GM21423 (cell line): ENCODE results near the gene GRAP.
"Not testable (repeated sequence)": the region's sequence is repeated elsewhere in the genome, so short reads cannot be mapped to it uniquely, and the experiment has no call there.

Experiments used
- ATAC-seq: cut with Tn5 transposase; IDR thresholded peaks from one replicate; pipeline ENCODE4 v1.9.1; 2021; ENCODE audit warnings: mild to moderate bottlenecking, moderate library complexity; ENCODE audit not compliant: unreplicated experiment

The GRAP gene

DNA sequence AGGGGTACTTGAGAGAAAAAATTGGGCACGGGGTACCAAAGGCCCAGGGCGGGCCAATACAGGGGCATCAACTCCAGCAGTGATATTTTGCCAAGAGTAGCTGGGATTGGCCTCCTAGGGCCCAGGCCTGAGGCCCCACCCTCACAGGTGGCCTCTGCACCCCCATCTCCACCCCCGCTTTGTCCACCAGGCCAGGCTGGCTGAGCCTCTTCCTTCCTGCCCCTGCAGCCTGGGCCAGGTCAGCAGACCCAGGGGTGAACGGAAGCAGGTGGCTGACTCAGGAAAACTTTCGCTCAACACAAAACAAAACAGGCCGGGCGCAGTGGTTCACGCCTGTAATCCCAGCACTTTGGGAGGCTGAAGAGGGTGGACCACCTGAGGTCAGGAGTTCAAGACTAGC lies 3.7 kb downstream of the GRAP start:
- ATAC-seq = peak; percentile 33

DNA sequence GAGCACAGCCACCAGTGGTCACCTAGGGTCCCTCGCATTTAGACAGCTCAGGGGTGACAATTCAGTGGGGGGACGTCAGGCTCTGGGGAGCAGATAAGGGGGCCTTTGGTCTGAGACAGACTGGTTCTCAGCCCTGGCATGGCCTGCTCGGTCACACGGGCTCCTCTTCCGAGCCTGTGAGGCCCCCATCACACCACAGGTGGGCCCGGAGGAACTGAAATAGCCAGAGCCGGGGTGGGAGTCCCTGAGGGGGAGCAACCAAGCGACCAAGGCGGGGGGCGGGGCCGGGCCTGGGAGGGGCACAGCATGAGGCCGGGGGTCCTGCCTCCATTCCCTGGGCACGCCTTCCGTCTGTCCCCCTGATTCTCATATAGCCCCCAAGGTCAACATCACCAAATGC lies 4.4 kb downstream of the GRAP start:
- ATAC-seq = not testable (repeated sequence)

DNA sequence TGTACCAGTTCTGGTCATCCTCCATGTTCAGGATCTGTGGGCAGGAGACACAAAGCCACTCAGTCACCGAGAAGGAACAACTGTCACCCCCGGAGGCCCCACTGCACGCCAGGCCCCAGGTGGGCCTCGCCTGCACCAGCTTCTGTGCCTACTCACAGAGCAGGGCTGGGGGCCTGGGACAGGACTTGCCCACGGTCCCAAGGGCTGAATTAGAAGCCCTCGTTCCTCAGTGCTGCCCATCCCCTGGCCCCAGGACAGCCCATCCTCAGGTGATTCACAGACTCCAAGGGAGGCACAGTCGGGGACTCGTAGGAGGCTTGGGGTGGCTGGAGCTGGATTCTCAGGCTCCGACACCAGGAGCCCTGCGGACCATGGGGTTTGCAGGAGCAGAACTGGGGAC lies 4.9 kb downstream of the GRAP start:
- ATAC-seq = not testable (repeated sequence)

DNA sequence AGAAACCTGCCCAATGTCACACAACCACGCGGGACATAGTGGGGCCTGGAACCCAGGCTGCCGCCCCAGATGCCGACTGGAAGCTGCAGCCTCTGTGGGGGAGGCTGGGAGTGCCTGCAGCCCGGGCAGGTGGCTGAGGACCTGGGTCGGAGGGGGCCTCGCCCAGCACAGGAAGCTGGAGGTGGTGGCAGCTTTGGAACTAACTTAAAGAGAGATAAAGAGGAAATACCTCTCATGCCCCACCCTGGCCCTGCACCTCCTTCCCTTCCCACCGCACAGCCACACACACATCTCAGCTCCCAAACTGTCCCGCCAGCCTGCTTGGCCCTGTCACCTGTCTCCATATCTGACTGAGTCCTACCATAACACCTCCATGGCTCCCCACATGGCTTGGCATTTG lies 6.4 kb downstream of the GRAP start:
- not testable (repeated sequence) for ATAC-seq

DNA sequence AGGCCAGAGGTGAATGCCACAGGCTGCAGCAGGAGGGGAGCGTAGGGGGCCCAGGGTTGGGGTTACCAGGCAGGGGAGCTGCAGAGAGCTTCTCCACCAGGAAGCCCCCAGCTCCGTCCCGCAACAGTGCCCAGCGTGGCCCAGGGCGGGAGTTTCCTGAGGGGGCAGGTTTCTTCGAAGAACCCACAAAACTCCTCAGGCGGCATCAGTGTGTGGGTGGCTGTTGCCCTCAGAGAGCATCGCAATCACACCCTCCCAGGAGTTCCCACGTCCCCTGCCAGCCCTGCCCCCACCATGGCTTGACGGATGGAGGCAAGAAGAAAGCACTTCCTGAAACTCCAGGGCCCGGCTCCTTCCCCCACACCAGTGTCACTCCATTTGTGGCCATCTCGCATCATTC lies 8.0 kb downstream of the GRAP start:
- ATAC-seq = not testable (repeated sequence)

DNA sequence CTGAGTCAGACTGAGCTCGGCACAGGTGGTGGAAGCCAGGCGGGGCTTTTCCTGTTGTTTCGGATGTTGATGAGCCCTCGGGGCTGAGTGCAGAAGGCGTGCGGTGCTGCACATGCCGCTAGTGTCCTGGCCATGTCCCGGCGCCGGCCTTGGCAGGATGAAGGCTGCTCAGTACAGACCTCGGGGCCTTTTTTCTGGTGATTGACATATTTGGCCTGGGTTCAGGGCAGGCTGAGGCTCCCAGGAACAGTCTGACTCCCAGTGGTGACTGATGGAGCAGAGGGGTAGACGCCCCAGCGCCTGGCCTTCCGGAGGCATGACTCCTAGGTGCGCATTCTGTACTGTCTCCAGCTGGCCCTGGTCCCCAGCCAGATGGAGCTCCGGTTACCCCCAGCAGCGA lies 8.8 kb downstream of the GRAP start:
- not testable (repeated sequence) for ATAC-seq

DNA sequence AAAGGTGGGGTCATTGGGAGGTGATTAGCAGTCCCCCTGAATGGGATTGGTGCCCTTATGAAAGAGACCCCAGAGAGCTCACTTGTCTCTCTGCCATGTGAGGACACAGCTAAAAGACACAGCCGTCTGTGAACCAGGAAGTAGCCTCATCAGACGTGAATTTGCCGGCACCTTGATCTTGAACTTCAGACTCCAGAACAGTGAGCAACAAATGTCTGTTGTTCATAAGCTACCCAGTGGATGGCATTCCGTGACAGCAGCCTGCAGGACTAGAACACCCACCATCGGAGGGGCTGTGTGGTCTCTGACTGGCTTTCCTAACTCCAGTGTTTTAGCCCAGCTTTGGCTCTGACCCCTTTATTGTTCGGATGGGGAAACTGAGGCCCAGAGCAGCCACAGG lies 9.2 kb downstream of the GRAP start:
- not testable (repeated sequence) for ATAC-seq

DNA sequence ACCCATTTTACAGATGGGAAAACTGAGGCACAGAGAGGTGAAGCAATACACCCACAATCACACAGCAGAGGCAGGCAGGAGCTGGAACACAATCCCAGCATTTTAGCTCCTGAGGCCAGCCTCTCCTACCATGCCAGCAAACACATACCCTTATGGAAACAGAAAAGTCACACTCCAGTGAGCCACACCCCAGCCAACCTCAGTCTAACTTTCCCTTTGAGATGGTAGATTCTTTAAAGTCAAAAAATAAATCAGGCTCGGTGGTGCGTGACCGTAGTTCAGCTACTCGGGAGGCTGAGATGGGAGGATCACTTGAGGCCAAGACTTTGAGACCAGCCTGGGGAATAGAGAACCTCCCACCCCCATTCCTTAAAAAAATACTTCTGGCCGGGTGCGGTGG lies 10.6 kb downstream of the GRAP start:
- ATAC-seq = peak; percentile 31

DNA sequence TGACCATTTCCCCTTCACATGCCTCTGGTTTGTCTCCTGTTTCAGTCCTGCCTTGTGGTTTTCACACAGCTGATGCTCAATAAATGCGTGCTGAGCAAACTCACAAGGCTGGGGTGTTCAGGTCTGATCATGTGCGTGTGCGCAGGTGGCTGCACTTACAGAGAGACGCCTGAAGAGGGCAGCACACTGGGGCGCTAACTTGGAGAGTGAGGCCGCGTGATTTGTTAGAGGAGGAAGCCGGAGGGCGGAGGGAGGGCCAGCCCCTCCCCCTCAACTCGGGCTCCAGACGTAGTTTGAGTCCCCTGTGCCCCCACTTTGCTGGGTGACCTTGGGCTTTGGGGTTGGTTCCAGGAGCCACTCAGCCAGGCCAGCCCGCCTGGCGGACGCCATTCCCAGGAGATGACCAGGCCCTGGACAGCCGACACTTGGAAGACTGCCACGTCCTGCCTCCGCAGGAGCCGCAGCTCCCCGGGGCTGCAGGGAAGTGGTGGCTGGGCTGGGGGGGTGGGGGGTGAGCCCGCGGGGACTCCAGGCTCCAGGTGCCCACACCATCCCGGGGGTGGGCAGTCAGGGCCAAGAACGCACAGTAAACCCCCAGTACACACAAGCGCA lies 14.3 kb downstream of the GRAP start:
- peak; percentile 41 for ATAC-seq

DNA sequence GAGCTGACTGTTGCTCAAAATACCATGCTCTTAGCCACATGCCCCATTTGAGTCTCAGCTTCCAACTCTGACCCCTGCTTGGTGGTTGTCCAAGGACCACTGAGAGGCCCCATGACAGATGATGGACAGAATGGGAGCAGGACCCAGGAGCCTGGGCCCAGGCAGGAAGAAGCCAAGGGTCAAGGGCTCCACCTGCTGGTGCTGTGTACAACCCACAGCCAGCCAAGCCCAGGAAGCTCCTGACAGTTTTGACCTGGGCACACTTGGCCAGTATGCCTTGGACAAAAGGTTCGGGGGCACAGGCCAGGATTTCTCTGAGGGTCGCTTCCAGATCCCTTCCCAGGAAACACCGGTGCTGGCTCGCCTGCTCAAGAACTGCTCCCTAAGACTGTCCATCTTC lies 15.0 kb downstream of the GRAP start:
- ATAC-seq = peak; percentile 42

DNA sequence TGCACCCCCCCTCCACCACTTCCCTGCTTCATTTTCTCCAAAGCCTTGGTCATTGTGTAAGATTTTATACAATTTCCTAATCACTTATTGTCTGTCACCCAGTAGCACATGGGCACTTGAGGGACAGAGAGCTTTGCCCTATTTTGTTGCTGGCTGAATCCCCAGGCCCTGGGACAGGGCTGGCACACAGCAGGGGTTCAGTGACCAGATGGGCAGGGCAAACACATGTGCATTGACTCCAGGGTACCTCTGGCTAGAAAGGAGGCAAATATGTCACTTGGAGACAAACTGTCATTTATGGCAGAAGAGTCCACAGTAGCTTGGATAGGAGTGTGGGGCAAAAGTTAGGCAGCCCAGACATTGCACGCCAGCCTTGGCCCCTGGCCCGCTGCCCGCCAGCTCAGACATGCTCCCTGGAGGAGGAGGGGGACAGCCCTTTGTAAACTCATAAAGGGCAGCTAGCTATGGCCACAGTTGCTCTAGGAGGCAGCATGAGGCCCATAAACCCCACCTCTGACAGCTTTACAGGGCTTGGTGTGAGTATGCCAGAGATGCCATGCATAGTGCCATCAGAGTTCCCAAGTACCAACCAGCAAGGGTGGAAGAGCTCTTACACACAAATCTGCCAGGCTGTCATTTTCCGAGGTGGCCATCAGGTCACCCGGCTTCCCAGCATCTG lies 15.8 kb downstream of the GRAP start:
- ATAC-seq = not testable (repeated sequence)

DNA sequence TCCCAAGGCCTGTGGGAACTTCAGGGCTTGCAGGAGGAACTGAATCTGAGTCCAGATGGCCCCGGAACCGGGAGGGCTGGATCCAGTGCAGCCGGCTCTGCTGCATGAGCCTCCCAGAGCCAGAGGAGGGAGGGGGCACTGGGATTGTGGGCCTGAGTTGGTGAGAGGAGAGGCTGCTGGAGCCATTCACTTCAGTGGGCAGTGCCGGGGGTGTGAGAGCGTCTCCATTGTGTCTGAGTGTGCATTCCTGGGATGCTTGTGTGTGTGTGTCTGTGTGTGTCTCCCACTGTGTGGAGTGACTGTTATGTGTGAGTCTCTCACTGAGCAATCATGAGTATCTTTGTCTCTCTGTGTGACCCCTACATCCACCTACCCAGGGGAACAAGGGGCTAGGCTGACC lies 17.0 kb downstream of the GRAP start:
- not testable (repeated sequence) for ATAC-seq

DNA sequence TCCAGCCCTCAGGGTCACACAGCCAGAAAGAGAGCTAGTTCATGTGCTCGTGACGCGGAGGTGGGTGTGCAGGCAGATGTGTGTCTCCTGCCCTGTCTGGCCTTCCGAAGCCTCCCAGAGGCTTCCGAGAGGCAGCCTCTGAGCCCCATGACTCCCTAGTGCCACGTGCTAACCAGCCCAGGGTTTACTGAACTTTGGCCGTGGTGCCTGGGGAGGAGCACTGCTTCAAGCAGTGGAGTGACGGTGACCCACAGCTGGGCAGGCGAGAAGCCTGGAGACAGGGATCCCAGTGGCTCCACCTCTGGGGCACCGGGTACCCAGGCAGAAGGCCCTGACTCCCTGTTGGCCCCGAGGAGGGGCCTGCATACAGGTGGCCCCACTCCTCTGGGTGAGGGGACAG lies 18.1 kb downstream of the GRAP start:
- ATAC-seq = not testable (repeated sequence)

DNA sequence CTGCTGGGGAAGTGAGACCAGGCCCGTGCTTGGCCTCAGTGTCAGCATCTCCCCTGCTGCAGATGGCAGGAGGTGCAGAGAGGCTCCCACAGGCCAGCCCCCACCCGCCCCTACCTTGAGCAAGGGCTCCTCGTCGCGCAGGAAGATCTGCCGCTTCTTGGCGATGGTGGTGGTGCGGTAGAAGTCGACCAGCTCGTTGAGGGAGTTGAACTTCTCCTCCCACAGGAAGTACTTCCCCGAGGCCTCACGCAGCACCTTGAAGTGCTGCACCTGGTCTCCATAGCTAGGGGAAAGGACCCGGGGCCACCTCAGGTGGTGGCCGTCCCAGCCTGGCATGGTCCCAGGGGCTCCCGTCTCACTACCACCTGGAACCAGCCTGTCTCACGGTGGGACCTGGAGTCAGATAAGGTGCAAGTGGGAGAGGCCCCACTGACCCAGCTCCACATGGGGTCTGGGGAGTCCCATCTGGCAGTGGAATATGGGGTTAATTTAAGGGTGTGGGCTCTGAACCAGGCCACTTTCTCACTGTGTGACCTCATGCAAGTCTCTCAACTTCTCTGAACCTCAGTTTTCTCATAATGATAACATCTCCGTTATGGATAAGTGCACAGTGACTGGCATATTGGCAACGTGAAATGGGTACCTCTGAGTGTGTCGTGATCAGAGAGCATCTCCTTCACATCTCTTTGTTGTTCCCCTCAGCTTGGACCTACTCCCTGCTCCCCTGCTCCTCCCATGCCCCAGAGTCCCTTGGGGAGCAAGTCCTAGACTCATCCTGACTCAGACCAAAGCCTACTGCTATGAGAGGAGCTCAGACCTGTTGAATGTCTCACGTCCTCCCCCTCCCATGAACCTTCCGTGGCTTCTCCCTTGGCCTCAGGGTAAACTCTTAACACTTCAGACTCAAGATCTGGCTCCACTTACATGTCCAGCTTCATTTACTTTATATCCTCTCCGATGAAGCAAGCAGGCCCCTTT lies 22.4 kb downstream of the GRAP start:
- no peak for ATAC-seq

DNA sequence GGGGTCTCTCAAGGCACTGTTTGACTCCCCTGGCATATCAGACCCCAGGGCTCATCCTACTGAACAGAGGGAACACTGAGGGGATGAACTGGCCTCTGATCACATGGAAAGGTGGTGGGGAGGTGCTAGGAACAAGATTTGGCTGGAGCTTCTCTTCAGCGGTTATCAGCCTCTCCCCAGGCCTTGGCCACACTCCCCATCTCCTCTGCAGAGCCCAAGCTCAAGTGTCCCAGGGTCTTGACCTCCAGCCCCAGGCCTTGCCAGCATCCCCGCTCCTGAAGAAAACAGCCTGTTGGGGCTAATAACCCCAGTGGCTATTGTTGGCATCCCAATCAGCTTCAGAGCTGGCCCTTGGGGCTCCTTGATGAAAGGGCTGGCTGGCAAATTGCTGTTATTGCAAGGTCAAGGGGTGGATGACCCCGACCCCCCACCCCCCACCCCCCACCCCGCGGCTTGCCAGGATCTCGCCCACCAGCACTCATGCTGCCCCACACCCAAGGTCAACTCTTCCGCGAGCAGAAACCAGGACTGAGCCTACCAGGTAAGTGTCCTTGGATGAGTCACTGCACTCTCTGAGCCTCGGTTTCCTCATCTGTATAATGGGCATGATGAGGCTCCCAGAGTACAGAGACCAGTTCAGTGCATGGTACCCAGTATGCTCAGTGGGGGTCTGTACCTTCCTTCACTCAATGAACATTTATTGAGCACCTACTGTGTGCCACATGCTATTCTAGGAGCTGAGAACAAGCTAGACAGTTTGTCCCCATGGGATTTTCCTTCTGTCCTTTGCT lies 23.4 kb downstream of the GRAP start:
- no peak for ATAC-seq

DNA sequence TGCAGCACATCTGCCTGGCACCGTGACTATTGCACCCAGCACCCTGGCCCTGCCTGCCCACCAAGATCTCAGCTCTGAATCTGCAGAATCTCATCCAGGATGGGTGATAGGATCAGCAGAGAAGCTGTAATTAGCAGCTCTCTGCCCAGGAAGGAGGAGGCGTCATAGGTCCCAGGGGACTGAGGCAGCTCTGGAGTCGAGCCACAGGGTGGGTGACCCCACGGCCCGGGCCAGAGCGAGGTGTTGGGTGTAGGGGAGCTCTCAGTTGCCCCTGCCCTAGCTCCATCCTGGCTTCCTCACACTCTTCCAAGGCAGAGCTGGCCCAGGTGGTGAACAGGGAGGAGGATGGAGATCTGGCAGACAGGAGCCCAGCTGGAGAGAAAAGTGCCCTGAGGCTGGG lies 24.0 kb downstream of the GRAP start:
- ATAC-seq = no peak

DNA sequence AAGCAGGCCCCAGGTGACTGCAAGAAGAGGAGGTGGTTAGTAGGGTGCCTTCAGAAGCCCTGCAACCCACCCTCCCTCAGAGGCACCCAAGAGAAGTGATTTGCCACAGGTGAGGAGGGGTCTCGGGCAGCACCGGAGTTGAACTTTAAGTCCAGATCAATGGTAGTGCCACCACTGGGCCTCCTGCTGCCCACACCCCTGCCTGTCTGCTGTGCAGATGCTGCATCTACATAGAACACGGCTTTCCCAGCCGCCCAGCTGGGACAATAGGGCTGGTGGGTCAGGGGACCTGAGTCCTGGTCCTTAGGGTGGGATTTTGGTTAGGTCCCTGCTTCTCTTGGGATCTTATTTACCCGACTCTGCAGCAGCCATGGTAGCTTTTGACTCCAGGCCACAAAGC lies 24.6 kb downstream of the GRAP start:
- ATAC-seq = no peak

DNA sequence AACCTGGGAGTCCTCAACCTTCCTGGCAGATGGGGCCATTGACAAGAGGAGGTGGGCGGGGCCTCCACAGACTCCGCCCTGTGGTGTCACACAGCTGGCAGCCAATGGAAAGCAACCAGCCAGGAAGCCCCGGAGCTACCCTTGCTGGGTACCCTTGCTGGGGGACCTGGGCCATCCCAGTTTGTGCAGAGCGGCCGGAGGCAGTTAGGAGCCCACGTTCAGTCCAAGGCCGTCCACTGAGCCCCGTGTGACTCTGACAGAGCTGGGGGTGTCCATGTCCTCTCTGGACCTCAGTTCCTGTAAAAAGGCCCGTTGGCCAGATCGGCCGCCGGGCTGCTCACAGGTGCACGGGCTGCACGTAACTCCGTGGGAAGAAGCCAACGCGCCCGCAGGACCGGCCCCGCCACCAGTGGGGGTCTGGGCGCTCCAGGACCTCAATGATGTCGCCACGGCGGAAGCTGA lies 25.1 kb downstream of the GRAP start:
- no peak for ATAC-seq

DNA sequence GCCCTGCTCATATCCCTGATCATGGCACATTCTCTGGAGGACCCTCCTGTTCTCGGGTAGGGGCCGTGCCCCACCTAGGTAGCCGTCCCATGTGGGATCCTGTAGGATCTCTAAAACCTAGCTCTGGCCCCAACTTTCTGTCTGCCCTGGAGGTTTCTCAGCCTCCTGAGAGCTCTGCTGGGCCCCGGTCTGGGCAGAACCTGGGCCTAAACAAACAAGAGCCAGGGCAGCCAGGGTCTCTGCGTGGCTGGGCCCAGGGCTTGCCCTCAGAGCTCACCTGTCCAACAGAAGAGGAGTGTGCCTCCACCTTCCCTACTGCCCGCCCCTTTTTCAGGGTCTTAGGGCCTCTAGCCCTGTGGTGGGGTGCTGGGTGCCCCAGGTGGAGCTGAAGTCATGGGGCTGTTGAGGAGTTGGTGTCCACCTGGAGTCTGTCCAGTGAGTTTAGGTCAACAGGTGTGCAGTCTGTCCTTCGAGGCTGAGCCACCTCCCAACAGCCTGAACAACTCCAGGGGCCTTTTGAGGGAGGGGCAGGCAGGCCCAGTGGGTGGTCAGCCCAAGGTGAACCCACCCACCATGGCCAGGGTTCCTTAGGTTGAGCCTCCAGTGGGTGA lies 25.6 kb downstream of the GRAP start:
- ATAC-seq = not testable (repeated sequence)

DNA sequence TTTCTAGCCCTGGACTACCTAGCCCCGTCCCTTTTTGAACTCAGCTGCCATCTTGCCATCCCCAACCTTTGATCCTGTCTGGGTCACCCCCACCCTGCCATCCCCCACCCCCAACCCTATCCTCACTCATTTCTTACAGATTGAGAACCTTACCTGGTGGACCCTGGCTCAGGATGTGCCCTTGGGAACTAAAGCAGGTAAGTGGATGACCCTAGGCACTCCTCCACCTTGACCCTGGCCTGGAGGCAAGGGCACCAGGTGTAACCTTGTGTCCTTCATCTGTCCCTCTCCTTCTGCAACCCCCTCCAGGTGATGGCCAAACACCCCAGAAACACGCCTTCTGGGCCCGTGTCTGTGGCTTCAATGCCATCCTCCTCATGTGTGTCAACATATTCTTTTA lies 26.7 kb downstream of the GRAP start:
- ATAC-seq = no peak
